IPS DF 6.9 (cell line): ENCODE measurements around the gene MFAP1.
A peak's percentile ranks its signal among the peaks of the same experiment; 100 is the strongest.
"Not testable (repeated sequence)": the region's sequence is repeated elsewhere in the genome, so short reads cannot be mapped to it uniquely, and the experiment has no call there.

ENCODE experiments used
- DNase-seq: peaks from one replicate; pipeline ENCODE4 v3.0.0-alpha.2; 2013; ENCODE audit warnings: low read depth, low spot score
- H3K27ac ChIP-seq: one replicate; pipeline ENCODE4 v1.5.1; 2013; ENCODE audit warnings: low read length, control low read depth
- H3K27me3 ChIP-seq: 2 replicates; pipeline ENCODE4 v1.6.1; 2013; ENCODE audit warnings: mild to moderate bottlenecking, low read length; ENCODE audit not compliant: control insufficient read depth, insufficient read depth
- H3K36me3 ChIP-seq: 2 replicates; pipeline ENCODE4 v1.6.1; 2013; ENCODE audit warnings: low read length; ENCODE audit not compliant: control insufficient read depth, insufficient read depth
- H3K4me1 ChIP-seq: 2 replicates; pipeline ENCODE4 v1.6.1; 2013; ENCODE audit warnings: low read length; ENCODE audit not compliant: control insufficient read depth, insufficient read depth
- H3K4me3 ChIP-seq: 2 replicates; pipeline ENCODE4 v1.5.1; 2013; ENCODE audit warnings: mild to moderate bottlenecking, low read length
- H3K9me3 ChIP-seq: 2 replicates; pipeline ENCODE4 v1.6.1; 2013; ENCODE audit warnings: low read length, inconsistent platforms; ENCODE audit not compliant: control insufficient read depth, insufficient read depth
- WGBS: extraction: QIAGEN DNeasy Blood & Tissue Kit; methylation state at CpG from one replicate; pipeline ENCODE4 v1.1.7; 2013; ENCODE audit warnings: mixed read lengths, missing lambda C conversion rate; ENCODE audit not compliant: insufficient read length, insufficient coverage; 5-methylcytosine and 5-hydroxymethylcytosine counted together

MFAP1 gene

DNA sequence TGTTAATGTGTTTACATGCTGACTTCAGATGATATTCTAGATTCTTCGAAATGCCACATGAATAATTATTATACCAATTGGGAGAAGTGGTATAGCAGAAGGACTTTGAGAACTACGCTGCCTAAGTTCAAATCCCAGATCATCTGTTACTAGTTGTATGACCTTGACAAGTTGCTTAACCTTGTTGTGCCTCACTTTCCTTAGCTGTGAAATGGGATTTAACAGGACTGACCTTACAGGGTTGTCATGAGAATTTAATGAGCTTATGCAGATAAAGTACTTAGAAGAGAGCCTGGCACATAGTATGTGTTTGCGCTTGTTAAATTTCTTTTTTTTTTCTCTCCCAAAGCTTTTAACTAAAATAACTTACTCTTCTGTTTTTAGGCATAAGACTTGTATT is 26.8 kb upstream of the MFAP1 start:
- Histone ChIP-seq H3K4me3 (no peak overlapping the region), H3K4me1 (no peaks in the 10 kb centered on the region; the same call in 1 of the 2 replicates), H3K27me3 (no peaks in the 10 kb centered on the region), H3K27ac (no peak overlapping the region), H3K9me3 (no peaks in the 10 kb centered on the region), H3K36me3 (peaks cover 2% of the 10 kb centered on the region; the same call in 1 of the 2 replicates)
- WGBS, result no CpG with 5 or more reads among the region's 3 CpGs
- no peak for DNase-seq

DNA sequence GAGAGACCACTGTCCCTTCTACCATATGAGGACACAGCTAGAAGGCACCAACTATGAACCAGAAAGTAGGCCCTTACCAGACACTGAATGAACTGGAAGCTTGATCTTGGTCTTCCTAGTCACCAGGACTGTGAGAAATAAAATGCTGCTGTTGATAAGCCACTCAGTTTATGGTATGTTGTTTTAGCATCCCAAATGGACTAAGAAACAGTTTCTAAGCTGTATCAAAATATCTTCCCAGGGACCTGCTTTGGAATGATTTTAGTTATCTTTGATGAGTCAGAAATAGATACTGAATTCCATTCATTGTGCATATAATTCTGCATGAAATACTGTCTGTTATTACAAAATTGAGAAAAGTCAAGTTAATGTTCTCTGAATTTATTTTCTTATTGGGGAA is 20.9 kb upstream of the MFAP1 start:
- Histone ChIP-seq H3K27ac (no peak overlapping the region), H3K4me3 (no peak overlapping the region), H3K4me1 (no peaks in the 10 kb centered on the region; the same call in 1 of the 2 replicates), H3K27me3 (no peaks in the 10 kb centered on the region), H3K9me3 (no peaks in the 10 kb centered on the region), H3K36me3 (no peaks in the 10 kb centered on the region; the same call in 1 of the 2 replicates)
- DNase-seq, result no peak

DNA sequence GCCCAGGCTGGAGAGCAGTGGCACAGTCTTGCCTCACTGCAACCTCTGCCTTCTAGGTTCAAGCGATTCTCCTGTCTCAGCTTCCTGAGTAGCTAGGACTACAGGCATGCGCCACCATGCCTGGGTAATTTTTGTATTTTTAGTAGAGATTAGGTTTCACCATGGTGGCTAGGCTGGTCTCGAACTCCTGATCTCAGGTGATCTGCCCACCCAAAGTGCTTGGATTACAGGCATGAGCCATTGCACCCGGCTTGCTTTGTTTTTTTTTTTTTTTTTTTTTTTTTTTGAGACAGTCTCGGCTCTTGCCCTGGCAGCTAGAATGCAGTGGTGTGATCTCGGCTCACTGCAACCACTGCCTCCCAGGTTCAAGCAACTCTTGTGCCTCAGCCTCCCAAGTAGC is 8.0 kb upstream of the MFAP1 start:
- WGBS, result no CpG with 5 or more reads among the region's 6 CpGs
- not testable (repeated sequence) for H3K27me3 ChIP-seq, H3K36me3 ChIP-seq, H3K4me3 ChIP-seq, H3K9me3 ChIP-seq, H3K27ac ChIP-seq, DNase-seq, H3K4me1 ChIP-seq

DNA sequence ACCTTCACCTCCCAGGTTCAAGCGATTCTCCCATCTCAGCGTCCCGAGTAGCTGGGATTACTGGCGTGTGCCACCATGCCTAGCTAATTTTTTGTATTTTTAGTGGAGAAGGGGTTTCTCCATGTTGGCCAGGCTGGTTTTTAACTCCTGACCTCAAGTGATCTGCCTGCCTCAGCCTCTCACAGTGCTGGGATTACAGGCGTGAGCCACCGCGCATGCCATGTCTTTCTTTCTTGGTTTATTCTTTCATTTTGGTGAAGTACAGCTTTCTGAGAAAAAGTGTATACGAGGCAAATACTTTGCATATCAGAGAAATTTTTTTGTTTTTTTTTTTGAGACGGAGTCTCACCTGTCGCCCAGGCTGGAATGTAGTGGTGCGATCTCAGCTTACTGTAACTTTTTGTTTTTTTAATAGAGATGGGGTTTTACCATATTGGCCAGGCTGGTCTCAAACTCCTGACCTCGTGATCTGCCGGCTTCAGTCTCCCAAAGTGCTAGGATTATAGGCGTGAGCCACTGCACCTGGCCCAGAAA is 7.1 kb upstream of the MFAP1 start:
- H3K9me3 ChIP-seq, DNase-seq, H3K27me3 ChIP-seq, H3K4me1 ChIP-seq, H3K4me3 ChIP-seq, H3K36me3 ChIP-seq, H3K27ac ChIP-seq: not testable (repeated sequence)
- WGBS, result no CpG with 5 or more reads among the region's 14 CpGs

DNA sequence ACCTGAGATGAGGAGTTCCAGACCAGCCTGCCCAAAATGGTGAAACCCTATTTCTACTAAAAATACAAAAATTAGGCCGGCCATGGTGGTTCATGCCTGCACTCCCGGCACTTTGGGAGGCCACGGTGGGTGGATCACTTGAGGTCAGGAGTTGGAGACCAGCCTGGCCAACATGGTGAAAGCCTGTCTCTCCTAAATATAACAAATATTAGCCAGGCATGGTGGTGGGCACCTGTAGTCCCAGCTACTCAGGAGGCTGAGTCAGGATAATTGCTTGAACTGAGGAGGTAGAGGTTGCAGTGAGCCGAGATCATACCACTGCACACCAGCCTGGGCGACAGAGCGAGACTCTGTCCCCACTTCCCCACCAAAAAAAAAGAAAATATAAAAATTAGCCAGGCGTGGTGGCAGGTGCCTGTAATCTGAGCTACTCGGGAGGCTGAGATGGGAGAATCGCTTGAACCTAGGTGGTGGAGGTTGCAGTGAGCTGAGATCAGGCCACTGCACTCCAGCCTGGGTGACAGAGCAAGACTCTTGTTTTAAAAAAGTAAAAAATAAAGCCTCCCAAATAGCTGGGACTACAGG is 6.3 kb upstream of the MFAP1 start:
- not testable (repeated sequence) for H3K9me3 ChIP-seq, H3K27ac ChIP-seq, DNase-seq, H3K27me3 ChIP-seq, H3K4me1 ChIP-seq, H3K36me3 ChIP-seq, H3K4me3 ChIP-seq
- WGBS, result no CpG with 5 or more reads among the region's 9 CpGs

DNA sequence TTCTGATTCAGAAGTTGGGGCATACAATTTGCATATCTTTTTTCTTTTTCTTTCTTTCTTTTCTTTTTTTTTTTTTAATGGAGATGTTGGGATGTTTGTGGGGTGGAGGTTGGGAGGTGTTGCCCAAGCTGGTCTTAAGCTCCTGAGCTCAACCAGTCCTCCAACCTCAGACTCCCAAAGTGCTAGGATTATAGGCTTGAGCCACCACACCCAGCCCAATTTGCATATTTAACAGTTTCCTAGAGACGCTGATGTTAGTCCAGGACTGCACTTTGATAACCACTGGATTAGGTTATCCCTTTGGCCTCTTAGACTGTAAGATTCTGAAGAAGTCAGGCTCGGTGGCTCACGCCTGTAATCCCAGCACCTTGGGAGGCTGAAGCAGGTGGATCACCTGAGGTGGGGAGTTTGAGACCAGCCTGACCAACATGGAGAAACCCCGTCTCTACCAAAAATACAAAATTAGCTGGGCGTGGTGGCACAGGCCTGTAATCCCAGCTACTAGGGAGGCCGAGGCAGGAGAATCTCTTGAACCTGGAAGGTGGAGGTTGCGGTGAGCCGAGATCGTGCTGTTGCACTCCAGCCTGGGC is 5.6 kb upstream of the MFAP1 start:
- H3K9me3 ChIP-seq, H3K27me3 ChIP-seq, H3K4me3 ChIP-seq, DNase-seq, H3K27ac ChIP-seq, H3K4me1 ChIP-seq, H3K36me3 ChIP-seq: not testable (repeated sequence)
- no CpG with 5 or more reads among the region's 9 CpGs for WGBS

DNA sequence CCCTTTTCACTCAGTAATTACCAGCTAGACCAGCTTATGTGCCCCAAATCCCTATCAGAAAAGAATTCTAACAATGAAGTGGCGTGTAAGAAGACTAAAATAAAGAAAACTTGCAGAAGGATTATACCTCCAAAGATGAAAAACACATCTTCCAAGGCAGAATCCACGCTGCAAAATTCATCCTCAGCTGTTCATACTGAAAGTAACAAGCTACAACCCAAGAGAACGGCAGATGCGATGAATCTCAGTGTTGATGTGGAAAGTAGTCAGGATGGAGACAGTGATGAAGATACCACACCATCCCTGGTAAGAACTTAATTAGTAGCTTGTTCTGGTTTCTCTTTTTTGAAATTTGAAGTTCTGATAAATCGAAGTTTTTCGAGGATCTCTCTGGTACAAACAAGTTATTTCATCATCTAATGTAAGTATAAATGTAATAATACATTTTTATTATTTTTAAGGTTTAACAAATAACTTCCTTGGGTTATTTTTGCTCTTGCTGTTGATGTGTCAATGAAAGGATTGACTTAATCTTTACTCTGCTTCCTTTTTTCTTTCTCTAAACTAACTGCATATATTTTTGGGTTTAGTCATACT is 3.7 kb upstream of the MFAP1 start:
- H3K27me3 ChIP-seq, result no peaks in the 10 kb centered on the region
- H3K9me3 ChIP-seq, result no peaks in the 10 kb centered on the region
- WGBS, result no CpG with 5 or more reads among the region's 6 CpGs
- no peak for DNase-seq
- no peaks in the 10 kb centered on the region for H3K4me1 ChIP-seq
- H3K4me3 ChIP-seq, result no peak overlapping the region
- no peak overlapping the region for H3K27ac ChIP-seq
- H3K36me3 ChIP-seq, result 0 out of 2 replicates have a peak, but pooled peaks cover 2% of the 10 kb centered on the region

DNA sequence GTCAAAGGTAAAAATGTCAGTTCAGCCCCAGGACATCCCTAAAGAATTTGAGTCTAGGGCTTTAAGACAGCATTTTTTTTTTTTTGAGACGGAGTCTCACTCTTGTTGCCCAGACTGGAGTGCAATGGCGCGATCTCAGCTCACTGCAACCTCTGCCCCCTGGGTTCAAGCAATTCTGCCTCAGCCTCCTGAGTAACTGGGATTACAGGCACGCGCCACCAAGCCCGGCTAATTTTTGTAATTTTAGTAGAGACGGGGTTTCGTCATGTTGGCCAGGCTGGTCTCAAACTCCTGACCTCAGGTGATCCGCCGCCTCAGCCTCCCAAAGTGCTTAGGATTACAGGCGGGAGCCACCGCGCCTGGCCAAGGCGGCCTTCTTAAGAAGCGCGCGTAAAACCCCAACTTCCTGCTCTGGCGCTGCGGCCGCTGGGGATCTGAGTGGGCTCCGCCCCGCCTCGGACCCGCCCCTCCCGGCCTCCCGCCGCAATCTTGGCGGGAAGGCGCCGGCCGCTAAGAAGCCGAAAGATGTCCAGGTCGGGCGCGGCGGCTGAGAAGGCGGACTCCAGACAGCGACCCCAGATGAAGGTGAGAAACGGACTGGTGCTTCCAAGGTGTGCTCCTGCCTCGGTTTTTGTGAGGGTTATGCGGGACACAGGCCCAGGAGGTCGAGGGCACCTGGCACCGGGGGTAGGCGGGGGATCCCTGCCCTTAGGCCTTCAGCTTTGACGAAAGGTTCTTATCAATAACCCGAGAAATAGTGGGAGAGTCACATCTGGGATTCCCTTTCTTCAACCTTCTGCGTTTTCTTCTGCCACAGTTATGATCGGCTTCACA is 2.2 kb upstream of the MFAP1 start, which contains the start of gene WDR76:
Gene WDR76 (plus strand): TSS at position 495 of the 834 bp plus-strand sequence. CDS start 31 bp downstream, at position 526.
- Histone ChIP-seq H3K27me3 (no peaks in the 10 kb centered on the region), H3K9me3 (no peaks in the 10 kb centered on the region), H3K4me1 (no peaks in the 10 kb centered on the region), H3K27ac (no peak within 1 kb of the TSS), H3K36me3 (0 out of 2 replicates have a peak, but pooled peaks cover 2% of the 10 kb centered on the region), H3K4me3 (peak within 1 kb of the TSS; percentile 47; the same call in 1 of the 2 replicates)
- peak; percentile 47 for DNase-seq
- no CpG with 5 or more reads among the region's 48 CpGs for WGBS

DNA sequence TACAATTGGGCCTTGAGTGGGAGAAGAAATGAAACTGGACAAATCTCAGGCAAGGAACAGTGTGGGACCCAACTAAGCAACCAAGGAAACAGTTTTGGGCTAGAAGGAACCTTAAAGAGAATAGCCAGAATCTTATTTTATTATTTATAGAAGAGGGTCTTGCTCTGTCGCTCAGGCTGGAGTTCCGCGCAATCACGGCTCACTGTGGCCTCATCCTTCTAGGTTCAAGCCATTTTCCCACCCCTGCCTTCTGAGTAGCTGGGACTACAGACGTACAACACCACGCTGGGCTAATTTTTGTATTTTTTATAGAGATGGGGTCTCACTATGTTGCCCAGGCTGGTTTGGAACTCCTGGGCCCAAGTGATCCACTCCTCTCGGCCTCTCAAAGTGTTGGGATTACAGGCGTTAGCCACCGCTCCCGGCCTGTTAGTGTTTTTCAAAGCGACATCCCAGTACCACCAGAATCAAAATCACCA is 1.6 kb upstream of the MFAP1 start:
- H3K4me1 ChIP-seq, result no peaks in the 10 kb centered on the region
- whole genome bisulfite sequencing, result no CpG with 5 or more reads among the region's 11 CpGs
- H3K9me3 ChIP-seq, result no peaks in the 10 kb centered on the region
- DNase-seq, result no peak
- no peak overlapping the region for H3K27ac ChIP-seq
- no peak overlapping the region for H3K4me3 ChIP-seq
- H3K27me3 ChIP-seq, result no peaks in the 10 kb centered on the region
- H3K36me3 ChIP-seq, result 0 out of 2 replicates have a peak, but pooled peaks cover 2% of the 10 kb centered on the region

DNA sequence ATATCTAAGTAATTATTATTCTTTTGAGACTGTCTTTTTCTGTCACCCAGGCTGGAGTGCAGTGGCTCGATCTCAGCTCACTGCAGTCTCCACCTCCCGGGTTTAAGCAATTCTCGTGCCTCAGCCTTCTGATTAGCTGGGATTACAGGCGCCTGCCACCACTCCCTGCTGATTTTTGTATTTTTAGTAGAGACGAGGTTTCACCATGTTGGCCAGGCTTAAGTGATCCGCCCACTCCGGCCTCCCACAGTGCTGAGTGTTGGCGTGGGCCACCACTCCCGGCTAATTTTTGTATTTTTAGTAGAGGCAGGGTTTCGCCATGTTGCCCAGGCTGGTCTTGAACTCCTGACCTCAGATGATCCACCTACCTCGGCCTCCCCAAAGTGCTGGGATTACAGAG is 815 bp upstream of the MFAP1 start:
- not testable (repeated sequence) for DNase-seq, H3K27ac ChIP-seq, H3K36me3 ChIP-seq, H3K9me3 ChIP-seq, H3K27me3 ChIP-seq, H3K4me1 ChIP-seq, H3K4me3 ChIP-seq
- no CpG with 5 or more reads among the region's 11 CpGs for WGBS
